ENCODE data around the gene RHBG. TPM values are rescaled to one million over a fixed set of nuclear protein-coding genes. Genes with fewer than 3 reads are reported as not detected.

The RHBG gene
- polyA plus RNA-seq, 3 donors from 2014 or later = not detected

DNA sequence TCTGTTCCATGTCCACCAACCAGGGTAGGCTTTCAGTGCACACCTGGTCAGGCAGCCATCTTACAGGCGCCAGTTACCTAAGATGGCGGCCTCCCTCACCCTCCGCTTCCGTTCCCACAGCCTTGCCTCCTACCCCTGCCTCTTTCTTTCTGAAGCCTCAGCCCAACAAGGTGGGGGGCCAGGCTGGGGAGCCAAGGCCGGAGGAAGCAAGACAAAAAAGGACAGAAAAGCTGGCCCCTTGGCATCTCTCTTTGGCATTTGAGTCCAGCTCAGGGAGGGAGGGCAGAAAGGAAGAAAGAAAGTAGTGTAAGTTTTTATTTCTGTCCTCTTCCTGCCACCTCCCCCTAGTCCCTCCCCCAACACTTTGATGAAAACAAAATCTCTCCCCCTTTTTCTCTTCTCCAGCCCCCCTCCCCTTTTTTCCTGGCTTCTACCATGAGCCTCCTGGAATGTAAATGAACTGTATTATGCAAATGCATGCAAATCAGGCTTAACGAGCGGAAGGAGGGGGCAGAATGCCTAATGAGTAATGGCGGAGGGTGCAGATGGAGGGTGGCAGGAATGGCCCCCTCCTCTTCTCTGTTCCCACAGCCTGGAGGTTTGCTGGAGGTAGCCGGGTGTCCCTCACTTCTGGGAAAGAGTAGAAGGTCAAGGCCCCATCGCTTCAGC, 43.8 kb downstream of the RHBG start:
- no peak overlapping the region for H3K4me3 Mint-ChIP-seq
- H3K9me3 Mint-ChIP-seq = no peaks in the 10 kb centered on the region
- no peak overlapping the region for H3K27ac Mint-ChIP-seq
- no peaks in the 10 kb centered on the region for H3K4me1 Mint-ChIP-seq
- no peak for DNase-seq
- peaks cover 0 to 5% (median 3%) of the 10 kb centered on the region in 3 donors for H3K36me3 Mint-ChIP-seq
- peaks cover 4 to 14% (median 6%) of the 10 kb centered on the region in 3 donors for H3K27me3 Mint-ChIP-seq (ENCODE audit: low read depth in 3 of 3)

DNA sequence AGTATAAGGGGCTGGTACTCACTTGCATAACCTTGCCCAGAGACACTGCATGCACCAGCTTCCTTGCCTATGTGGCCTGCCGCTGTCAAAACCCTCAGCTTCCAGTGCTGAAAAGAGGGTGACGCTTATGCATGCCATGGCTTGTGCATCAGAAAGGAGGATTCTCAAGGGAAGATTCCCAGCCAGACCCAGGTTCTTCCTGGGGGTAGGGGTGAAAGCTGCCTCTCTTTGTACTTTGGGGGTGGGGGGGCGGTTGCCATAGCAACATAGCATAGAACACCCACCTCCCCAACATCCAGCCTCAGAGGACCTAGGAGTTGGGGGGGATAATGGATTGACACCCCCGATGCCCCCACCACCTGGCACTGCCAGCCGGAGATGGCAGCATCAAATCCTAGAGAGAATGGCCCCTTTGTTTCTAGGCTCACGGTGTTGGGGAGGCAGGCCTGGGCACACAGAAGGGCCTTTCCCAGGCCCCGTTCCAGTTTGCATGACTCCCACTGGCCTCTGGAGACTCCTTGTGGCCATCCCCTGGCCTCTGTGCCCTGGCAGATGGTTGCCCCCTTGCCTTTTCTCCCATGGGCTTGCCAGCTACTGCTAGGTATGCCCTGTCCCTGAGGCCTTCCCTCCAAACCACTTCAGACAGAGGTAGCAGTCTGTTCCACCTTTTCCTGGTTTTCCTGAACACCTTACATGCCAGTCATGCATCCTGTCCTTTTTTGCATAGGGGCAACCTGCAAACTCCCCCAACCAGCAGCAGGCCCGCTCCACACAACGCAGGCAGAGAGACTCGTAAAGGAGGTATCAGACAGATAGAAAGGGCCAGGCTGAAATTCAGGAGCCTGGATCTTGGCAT, 44.6 kb downstream of the RHBG start:
- Mint-ChIP-seq H3K36me3 (peaks cover 0 to 5% (median 3%) of the 10 kb centered on the region in 3 donors), H3K27ac (no peak overlapping the region), H3K4me3 (no peak overlapping the region), H3K9me3 (no peaks in the 10 kb centered on the region), H3K4me1 (peaks cover 0 to under 1% of the 10 kb centered on the region in 2 donors), H3K27me3 (ENCODE audit: low read depth in 3 of 3) (peaks cover 4 to 14% (median 8%) of the 10 kb centered on the region in 3 donors)
- no peak for DNase-seq

DNA sequence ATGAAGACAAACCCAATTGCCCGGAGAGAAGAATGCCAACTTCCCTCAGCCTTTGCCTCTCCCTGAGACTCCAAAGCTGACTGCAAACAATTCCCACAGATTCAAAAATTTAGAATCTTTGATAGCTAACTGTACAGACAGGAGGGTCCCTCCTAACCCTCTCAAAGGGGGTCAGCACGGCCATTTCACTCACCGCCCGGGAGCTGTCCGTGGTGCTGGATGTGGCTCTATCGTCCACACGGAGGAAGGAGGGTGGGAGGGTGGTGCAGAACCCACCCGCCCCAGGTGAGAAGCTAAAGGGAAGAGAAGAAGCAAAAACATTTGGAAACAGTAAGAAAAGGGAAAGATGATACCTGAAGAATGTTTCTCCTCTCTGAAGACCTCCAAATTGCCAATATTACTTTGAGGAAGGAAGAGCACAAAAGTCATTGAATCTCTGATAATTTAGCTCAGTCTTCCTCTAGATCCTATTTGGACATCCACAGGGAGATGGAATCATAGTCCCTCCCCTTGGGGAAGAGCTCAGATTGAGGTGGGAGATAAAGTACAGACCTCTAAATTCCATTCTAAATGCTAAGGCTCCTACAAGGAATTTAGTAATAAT, 45.6 kb downstream of the RHBG start:
- Mint-ChIP-seq H3K4me3 (no peak overlapping the region), H3K9me3 (no peaks in the 10 kb centered on the region), H3K36me3 (peaks cover 0 to 9% (median 5%) of the 10 kb centered on the region in 3 donors), H3K27me3 (ENCODE audit: low read depth in 3 of 3) (peaks cover 5 to 17% (median 14%) of the 10 kb centered on the region in 3 donors), H3K27ac (no peak overlapping the region), H3K4me1 (peaks cover 5 to 10% of the 10 kb centered on the region in 2 donors)
- no peak for DNase-seq

DNA sequence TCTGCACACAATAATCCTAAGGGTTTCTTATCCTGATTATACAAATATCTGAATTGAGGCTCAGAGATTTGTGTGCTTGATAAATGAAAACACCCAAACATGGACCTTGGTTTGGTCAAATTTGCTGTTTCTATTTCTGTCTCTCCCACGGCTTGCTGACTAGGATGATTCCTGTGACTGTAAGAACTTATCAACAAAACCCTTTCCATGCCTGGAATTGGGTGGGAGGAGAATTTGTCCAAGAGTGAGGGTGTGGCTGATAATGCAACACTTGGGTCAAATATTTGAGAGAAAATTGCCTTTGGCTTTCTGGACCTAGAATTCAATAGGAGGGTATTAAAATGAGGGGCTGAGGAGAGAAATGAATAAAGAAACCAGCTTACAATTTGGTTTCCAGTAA, 48.0 kb downstream of the RHBG start:
- peaks cover 0 to 6% (median 4%) of the 10 kb centered on the region in 3 donors for H3K36me3 Mint-ChIP-seq
- no peak for DNase-seq
- H3K9me3 Mint-ChIP-seq = peaks cover 0 to 2% (median 0%) of the 10 kb centered on the region in 6 donors
- H3K4me3 Mint-ChIP-seq = peak overlapping the region in 1 of 5 donors; percentile 11
- peaks cover 11 to 33% (median 19%) of the 10 kb centered on the region in 3 donors for H3K27me3 Mint-ChIP-seq (ENCODE audit: low read depth in 3 of 3)
- H3K27ac Mint-ChIP-seq = no peak overlapping the region
- H3K4me1 Mint-ChIP-seq = peaks cover 22 to 28% of the 10 kb centered on the region in 2 donors

DNA sequence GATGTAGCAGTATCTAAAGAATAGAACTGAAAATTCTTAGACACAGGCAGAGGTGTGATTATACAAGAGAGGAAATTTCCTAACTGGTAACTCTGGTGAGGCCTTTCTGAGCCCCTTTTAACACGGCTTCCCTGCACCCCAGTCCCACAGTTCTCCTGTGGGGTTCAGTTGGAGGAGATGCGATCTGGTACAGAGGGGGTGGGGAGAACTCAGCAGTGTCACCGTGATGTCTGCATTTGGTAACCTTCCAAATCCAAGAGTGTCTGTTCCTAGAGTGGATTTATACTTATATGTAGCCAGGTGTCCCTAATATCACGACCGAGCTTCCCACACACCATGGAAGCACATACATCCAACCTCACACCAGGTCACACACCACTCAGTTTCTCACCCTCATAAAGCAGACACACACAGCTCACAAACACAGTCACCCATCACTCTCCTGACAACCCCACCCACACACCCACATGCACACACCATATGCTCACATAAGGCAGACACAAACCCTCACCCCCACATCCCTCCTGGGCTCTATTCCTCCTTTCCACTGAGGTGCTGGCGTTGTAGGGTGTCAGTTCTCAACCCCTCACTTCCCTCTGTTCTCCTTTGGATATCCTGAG, 48.5 kb downstream of the RHBG start:
- Mint-ChIP-seq H3K4me1 (peaks cover 22 to 31% of the 10 kb centered on the region in 2 donors), H3K4me3 (no peak overlapping the region), H3K9me3 (peaks cover 0 to 3% (median 0%) of the 10 kb centered on the region in 6 donors), H3K27me3 (ENCODE audit: low read depth in 3 of 3) (peaks cover 11 to 35% (median 22%) of the 10 kb centered on the region in 3 donors), H3K36me3 (peaks cover 0 to 5% (median 0%) of the 10 kb centered on the region in 3 donors), H3K27ac (no peak overlapping the region)
- no peak for DNase-seq

DNA sequence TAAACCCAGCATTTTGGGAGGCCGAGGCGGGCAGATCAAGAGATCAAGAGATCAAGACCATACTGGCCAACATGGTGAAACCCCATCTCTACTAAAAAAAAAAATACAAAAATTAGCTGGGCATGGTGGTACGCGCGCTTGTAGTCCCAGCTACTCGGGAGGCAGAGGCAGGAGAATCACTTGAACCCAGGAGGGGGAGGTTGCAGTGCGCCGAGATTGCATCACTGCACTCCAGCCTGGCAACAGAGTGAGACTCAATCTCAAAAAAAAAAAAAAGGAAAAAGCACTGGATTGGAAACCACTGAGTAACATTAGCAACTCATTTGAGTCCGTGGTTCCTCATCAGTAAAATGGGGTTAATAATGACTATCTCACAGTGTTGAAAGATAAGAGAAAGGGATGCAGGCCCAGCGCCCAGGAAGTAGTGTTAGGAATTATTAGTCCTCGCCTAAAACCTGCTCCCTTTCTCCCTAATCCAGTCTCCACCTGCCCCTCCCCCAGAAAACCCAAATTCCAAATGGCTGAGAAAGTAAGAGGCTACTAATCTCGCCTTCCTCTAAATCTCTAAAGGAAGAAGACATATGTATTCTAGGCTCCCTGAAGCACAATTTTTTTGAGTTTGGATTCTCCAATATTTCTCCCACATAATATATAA, 49.5 kb downstream of the RHBG start:
- Mint-ChIP-seq H3K27me3 (ENCODE audit: low read depth in 3 of 3) (peaks cover 12 to 35% (median 25%) of the 10 kb centered on the region in 3 donors), H3K4me3 (peak overlapping the region in 3 of 5 donors; percentile 92 to 98 (median 97))
- no peak for DNase-seq

DNA sequence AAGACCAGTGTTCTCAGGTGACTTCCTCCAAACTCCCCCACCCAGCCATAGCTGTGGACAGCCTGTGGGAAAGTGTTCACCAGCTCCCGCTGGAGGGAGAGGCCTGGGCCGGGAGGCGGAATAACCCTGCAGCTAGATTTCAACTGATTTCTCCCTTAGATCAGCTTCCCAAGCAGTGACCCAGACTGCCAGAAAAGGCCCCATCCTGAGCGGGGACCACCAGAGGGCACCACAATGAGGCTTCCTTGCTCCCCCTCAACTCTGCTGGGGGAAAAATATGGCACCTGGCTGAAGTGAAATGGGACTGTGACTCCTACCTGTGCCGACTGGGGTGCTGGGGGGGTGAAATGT, 50.8 kb downstream of the RHBG start:
- H3K4me1 Mint-ChIP-seq = peaks cover 22 to 31% of the 10 kb centered on the region in 2 donors
- H3K27me3 Mint-ChIP-seq (ENCODE audit: low read depth in 3 of 3) = peaks cover 13 to 34% (median 24%) of the 10 kb centered on the region in 3 donors
- H3K9me3 Mint-ChIP-seq = peaks cover 0 to 3% (median 0%) of the 10 kb centered on the region in 6 donors
- H3K27ac Mint-ChIP-seq = peak overlapping the region; percentile 15 to 87 (median 78)
- DNase-seq = peak; percentile 44 to 55 (median 45)
- H3K4me3 Mint-ChIP-seq = peak overlapping the region; percentile 90 to 98 (median 93)
- peaks cover 0 to 5% (median 0%) of the 10 kb centered on the region in 3 donors for H3K36me3 Mint-ChIP-seq

More for the DNA sequence above, 49.5 kb downstream of the RHBG start:
- peaks cover 0 to 3% (median 0%) of the 10 kb centered on the region in 6 donors for H3K9me3 Mint-ChIP-seq
- peaks cover 22 to 31% of the 10 kb centered on the region in 2 donors for H3K4me1 Mint-ChIP-seq
- H3K27ac Mint-ChIP-seq = no peak overlapping the region
- peaks cover 0 to 5% (median 0%) of the 10 kb centered on the region in 3 donors for H3K36me3 Mint-ChIP-seq

DNA sequence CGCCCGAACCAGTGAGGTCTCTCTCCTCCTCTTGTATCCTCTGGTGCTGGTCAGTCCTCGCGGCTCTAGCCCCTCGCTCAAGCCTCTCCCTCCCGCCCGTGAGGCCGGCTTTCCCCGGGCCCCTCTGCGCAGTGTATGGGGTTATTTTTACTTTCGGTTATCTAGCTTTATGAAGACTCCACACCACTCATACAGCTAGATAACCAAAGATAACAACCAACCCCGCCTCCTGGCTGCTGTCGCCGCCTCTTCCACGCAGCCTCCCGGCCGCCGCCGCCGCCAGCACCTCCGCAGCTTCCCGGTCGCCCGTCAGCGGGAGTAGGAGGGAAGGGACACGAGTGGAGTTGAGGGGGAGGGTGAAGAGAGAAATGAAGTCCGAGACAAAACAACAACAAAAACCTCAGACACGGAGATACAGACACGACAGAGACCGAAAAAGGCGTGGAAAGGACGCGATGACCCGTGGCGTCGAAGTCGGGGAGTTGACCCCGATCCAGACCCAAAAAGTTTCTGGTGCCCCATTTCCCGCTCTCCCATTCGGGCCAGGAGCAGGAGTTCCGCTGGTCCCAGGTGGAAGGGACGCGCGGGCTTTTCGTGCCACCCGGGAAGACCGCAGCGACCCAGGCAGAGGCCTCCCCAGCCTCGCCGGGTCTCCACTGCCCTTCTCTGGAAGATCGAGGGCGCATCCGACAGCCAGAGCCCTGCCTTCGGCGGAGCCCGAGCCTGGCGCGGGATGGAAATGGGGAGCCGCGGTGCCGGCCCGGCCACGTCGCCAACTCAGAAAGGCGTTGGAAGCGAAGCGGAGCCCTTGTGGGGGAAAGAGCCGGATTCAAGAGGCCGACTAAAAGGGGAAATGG, 51.4 kb downstream of the RHBG start:
- Mint-ChIP-seq H3K4me1 (peaks cover 22 to 31% of the 10 kb centered on the region in 2 donors), H3K27ac (peak overlapping the region; percentile 9 to 87 (median 80)), H3K27me3 (ENCODE audit: low read depth in 3 of 3) (peaks cover 13 to 31% (median 24%) of the 10 kb centered on the region in 3 donors), H3K36me3 (peaks cover 0 to 5% (median 0%) of the 10 kb centered on the region in 3 donors), H3K9me3 (peaks cover 0 to 3% (median 0%) of the 10 kb centered on the region in 6 donors), H3K4me3 (peak overlapping the region; percentile 90 to 98 (median 93))
- peak; percentile 59 to 63 (median 59) for DNase-seq

DNA sequence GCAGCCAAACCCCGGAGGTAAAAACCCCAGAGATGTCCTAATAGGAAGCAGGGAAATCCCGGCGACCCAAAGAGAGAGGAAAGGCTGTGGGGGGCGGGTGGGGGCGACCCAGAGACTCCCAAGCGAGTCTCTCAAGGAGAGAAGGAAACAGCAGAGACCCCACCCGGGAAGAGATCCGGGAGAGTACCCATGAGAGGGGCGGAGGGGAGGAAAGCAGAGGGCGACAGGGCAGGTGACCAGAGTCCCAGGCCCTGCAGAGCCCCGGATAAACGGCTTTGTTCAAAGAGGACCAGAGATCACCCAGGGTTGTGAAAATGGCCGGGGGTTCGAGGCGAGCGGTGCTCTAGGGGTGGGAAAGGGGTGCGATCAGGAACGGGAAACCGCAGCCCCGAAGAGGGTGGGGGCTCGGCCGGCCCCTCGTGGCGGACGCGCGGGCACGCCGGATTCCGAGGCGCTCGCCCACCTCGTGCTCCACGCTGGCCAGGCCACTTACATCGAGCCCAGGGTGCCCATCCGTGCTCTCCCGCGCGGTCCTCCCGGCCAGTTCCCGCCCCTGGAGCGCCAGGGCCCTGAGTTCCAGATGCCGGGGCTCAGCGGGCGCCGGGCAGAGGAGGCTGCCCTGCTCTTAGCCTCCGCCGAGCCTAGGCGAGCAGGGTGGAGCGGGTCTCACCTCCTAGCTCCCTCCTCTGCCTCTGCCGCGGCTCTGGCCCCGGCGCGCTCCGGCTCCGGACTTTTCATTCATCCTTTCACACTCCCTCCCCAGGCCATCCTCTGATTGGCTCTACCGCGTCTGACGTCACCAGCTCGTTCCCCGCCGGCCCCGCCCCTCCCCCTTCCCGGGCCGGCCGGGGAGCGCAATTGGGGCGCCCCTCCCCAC, 52.3 kb downstream of the RHBG start:
- H3K4me3 Mint-ChIP-seq = peak overlapping the region; percentile 90 to 98 (median 93)

DNA sequence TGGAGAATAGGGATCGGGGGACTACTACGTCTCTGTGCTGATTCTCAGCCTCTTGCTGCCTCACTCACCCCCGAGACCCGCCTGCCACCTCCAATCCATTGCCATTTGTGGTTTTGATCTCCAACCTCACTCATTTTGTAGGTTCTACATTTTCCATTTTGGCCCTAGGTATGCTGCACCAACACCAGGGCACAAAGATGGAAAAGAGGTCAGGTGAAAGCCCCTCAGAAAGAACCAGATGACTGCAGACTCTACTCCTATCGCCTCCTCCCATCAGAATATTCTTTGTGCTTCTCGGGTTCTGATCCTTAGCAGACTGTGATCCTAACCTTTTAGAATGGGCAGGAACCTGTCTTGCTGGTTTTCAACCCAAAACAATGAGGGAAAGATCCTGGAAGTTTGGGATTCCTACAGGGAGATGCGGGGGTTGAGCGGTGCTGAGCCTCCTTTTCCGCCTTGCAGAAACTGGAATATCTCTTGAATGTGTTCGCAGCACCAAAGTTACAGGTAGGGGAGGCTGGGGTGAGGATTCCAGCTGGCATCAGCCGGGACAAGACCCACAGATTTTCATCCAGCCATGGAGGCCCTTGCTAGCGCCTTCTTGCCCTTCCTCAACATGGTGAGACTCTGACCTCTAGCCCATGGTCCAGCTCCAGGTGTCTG, 53.1 kb downstream of the RHBG start:
- Mint-ChIP-seq H3K4me1 (peaks cover 22 to 31% of the 10 kb centered on the region in 2 donors), H3K27ac (peak overlapping the region in 1 of 6 donors; percentile 38), H3K36me3 (peaks cover 0 to 5% (median 0%) of the 10 kb centered on the region in 3 donors), H3K4me3 (peak overlapping the region; percentile 71 to 86 (median 76)), H3K27me3 (ENCODE audit: low read depth in 3 of 3) (peaks cover 16 to 36% (median 32%) of the 10 kb centered on the region in 3 donors), H3K9me3 (peaks cover 0 to 3% (median 0%) of the 10 kb centered on the region in 6 donors)
- DNase-seq = no peak

More for the DNA sequence above, 52.3 kb downstream of the RHBG start:
- DNase-seq = peak; percentile 68 to 74 (median 70)
- H3K36me3 Mint-ChIP-seq = peaks cover 0 to 5% (median 0%) of the 10 kb centered on the region in 3 donors
- H3K9me3 Mint-ChIP-seq = peaks cover 0 to 3% (median 0%) of the 10 kb centered on the region in 6 donors
- H3K27ac Mint-ChIP-seq = peak overlapping the region in 2 of 6 donors; percentile 16 to 38
- peaks cover 17 to 34% (median 30%) of the 10 kb centered on the region in 3 donors for H3K27me3 Mint-ChIP-seq (ENCODE audit: low read depth in 3 of 3)
- peaks cover 22 to 31% of the 10 kb centered on the region in 2 donors for H3K4me1 Mint-ChIP-seq
